Measurements from ENCODE around the gene MAPK12. TPM values are rescaled to one million over a fixed set of nuclear protein-coding genes. Genes with fewer than 3 reads are reported as not detected.
"Not testable (repeated sequence)": the region's sequence is repeated elsewhere in the genome, so short reads cannot be mapped to it uniquely, and the experiment has no call there.

MAPK12 gene
- total RNA-seq, 1 experiment from 2014 or later = 16.9 TPM

GRCh38 chr22:50216684-50217520 lies 44.6 kb downstream of the MAPK12 start:
- no peak for DNase-seq (ENCODE audit: low read depth)

- DNase-seq (ENCODE audit: low read depth) = no peak
These were observed 45.3 kb downstream of the MAPK12 start for GRCh38 chr22:50216055-50216683.

- DNase-seq (ENCODE audit: low read depth) = no peak
These were observed 46.0 kb downstream of the MAPK12 start for GRCh38 chr22:50215297-50216054.

- DNase-seq (ENCODE audit: low read depth) = no peak
These were observed 48.2 kb downstream of the MAPK12 start for GRCh38 chr22:50213263-50213662.

GRCh38 chr22:50211147-50211546 lies 50.3 kb downstream of the MAPK12 start:
- DNase-seq (ENCODE audit: low read depth) = no peak

GRCh38 chr22:50210378-50211139 lies 50.9 kb downstream of the MAPK12 start:
- DNase-seq (ENCODE audit: low read depth) = no peak

GRCh38 chr22:50209893-50210292 lies 51.6 kb downstream of the MAPK12 start:
- peak; percentile 48 for DNase-seq (ENCODE audit: low read depth)

GRCh38 chr22:50208939-50209892 lies 52.3 kb downstream of the MAPK12 start:
- DNase-seq (ENCODE audit: low read depth) = no peak

GRCh38 chr22:50208430-50208938 lies 53.0 kb downstream of the MAPK12 start:
- DNase-seq (ENCODE audit: low read depth) = no peak

- DNase-seq (ENCODE audit: low read depth) = no peak
These were observed 53.9 kb downstream of the MAPK12 start for GRCh38 chr22:50207383-50208140.

GRCh38 chr22:50206599-50206998 lies 54.9 kb downstream of the MAPK12 start:
- DNase-seq (ENCODE audit: low read depth) = no peak

GRCh38 chr22:50205781-50206569 lies 55.5 kb downstream of the MAPK12 start:
- DNase-seq (ENCODE audit: low read depth) = no peak

- DNase-seq (ENCODE audit: low read depth) = not testable (repeated sequence)
These were observed 56.5 kb downstream of the MAPK12 start for GRCh38 chr22:50204998-50205397.

- no peak for DNase-seq (ENCODE audit: low read depth)
These were observed 56.9 kb downstream of the MAPK12 start for GRCh38 chr22:50204571-50204970.

- no peak for DNase-seq (ENCODE audit: low read depth)
These were observed 58.2 kb downstream of the MAPK12 start for GRCh38 chr22:50203288-50203687.
